Measurements from ENCODE around the gene BASP1.

GRCh38 chr5:17180330-17180843 lies 37.0 kb upstream of the BASP1 start:
- TF ChIP-seq CTCF (IDR thresholded peaks at IDR 0.05) (no peak), EZH2 (IDR thresholded peaks at IDR 0.05; ENCODE audit: borderline replicate concordance, insufficient read depth, low read depth, low read length, poor library complexity, severe bottlenecking) (no peak)

Measured in B cell (primary cell).